Vagina (tissue), 2 donors: ENCODE data around the gene LDLR. TPM values are rescaled to one million over a fixed set of nuclear protein-coding genes. Genes with fewer than 3 reads are reported as not detected.

Experiments used
- DNase-seq, 2 donors: peaks; one replicate each; pipeline ENCODE4 v3.0.0-alpha.2; 2017; ENCODE audit errors: extremely low spot score in 2 of 2
- H3K27ac ChIP-seq: fragments of 200-600 bp; sonication (generic); one replicate; pipeline ENCODE4 v1.5.1; 2019
- H3K27me3 ChIP-seq: fragments of 200-600 bp; sonication (generic); one replicate; pipeline ENCODE4 v1.5.1; 2019
- H3K36me3 ChIP-seq, 2 donors: fragments of 200-600 bp; sonication (generic); one replicate each; pipeline ENCODE4 v1.5.1; 2017 to 2019
- H3K4me1 ChIP-seq: fragments of 200-600 bp; sonication (generic); one replicate; pipeline ENCODE4 v1.5.1; 2019
- H3K4me3 ChIP-seq, 2 donors: fragments of 200-600 bp; sonication (generic); 1 replicate in 1 of 2; 2 replicates in 1 of 2; pipeline ENCODE4 v1.5.1; 2016 to 2019
- H3K9me3 ChIP-seq: fragments of 200-600 bp; sonication (generic); one replicate; pipeline ENCODE4 v1.5.1; 2019
- POLR2A ChIP-seq, 2 donors: fragments of 450-650 bp; IDR thresholded peaks; one replicate each; pipeline ENCODE4 v1.6.1; 2017; ENCODE audit warnings: antibody characterized with exemption in 2 of 2, mild to moderate bottlenecking in 2 of 2, moderate library complexity in 2 of 2
- POLR2AphosphoS5 ChIP-seq, 2 donors: sonication (generic); formaldehyde crosslinking; IDR thresholded peaks; one replicate each; pipeline ENCODE4 v1.9.0; 2017; ENCODE audit warnings: antibody characterized with exemption in 2 of 2, mild to moderate bottlenecking in 2 of 2, low read depth in 1 of 2; ENCODE audit not compliant: insufficient read depth in 1 of 2
- intact Hi-C: fragments of 100-400 bp; cut with DNase I; formaldehyde crosslinking; loops from one replicate; pipeline ENCODE4 v1.15.1; 2023
- total RNA-seq: library from RNA; depleted of rRNA; stranded (reverse); fragments of >200 nt; gene quantifications from one replicate; pipeline ENCODE4 v1.2.3, GENCODE V29; 2016
- TF ChIP-seq, protein P1 (sequence below), 3 experiments: fragments of 450-650 bp in 2 of 3; fragments of 200-600 bp in 1 of 3; sonication (generic) in 1 of 3; IDR thresholded peaks; one replicate each; pipeline ENCODE4 v1.5.1; 2017 to 2019; ENCODE audit warnings: antibody characterized with exemption in 3 of 3, mild to moderate bottlenecking in 2 of 3, moderate library complexity in 2 of 3

Gene LDLR
- total RNA-seq, 1 donor from 2014 or later: 135 TPM

DNA sequence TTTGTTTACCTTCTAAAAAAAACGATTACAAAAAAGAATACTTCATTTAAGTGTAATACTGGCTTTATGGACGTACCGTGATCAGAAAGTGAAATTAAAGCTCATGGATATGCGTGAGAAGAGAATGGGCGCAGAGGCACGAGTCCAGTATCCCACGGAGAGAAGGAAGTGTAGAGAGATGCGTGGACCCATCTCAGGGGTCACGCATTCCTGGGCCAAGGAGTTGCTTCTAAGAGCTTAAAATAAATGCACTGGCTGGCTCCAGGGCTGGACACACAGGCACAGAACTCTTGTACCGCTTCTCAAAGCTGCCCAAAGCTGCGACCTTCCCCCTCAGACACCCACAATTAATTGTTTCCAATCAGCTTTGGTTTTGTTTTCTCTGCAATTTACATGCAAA, 75.0 kb downstream of the LDLR start:
- Histone ChIP-seq H3K4me3 (peak overlapping the region in 1 of 2 donors; percentile 13), H3K27me3 (no peaks in the 10 kb centered on the region), H3K9me3 (no peaks in the 10 kb centered on the region), H3K27ac (peak overlapping the region; percentile 85), H3K36me3 (peaks cover 0 to 10% of the 10 kb centered on the region in 2 donors), H3K4me1 (peaks cover 71% of the 10 kb centered on the region)
- TF ChIP-seq POLR2AphosphoS5 (IDR thresholded peaks at IDR 0.05; ENCODE audit: insufficient read depth in 1 of 2, low read depth in 1 of 2) (no peak), POLR2A (IDR thresholded peaks at IDR 0.05) (no peak)
- TF ChIP-seq, protein P1, sequence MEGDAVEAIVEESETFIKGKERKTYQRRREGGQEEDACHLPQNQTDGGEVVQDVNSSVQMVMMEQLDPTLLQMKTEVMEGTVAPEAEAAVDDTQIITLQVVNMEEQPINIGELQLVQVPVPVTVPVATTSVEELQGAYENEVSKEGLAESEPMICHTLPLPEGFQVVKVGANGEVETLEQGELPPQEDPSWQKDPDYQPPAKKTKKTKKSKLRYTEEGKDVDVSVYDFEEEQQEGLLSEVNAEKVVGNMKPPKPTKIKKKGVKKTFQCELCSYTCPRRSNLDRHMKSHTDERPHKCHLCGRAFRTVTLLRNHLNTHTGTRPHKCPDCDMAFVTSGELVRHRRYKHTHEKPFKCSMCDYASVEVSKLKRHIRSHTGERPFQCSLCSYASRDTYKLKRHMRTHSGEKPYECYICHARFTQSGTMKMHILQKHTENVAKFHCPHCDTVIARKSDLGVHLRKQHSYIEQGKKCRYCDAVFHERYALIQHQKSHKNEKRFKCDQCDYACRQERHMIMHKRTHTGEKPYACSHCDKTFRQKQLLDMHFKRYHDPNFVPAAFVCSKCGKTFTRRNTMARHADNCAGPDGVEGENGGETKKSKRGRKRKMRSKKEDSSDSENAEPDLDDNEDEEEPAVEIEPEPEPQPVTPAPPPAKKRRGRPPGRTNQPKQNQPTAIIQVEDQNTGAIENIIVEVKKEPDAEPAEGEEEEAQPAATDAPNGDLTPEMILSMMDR (IDR thresholded peaks at IDR 0.05): no peak
- intact Hi-C loops: no loop called here
- no peak for DNase-seq

DNA sequence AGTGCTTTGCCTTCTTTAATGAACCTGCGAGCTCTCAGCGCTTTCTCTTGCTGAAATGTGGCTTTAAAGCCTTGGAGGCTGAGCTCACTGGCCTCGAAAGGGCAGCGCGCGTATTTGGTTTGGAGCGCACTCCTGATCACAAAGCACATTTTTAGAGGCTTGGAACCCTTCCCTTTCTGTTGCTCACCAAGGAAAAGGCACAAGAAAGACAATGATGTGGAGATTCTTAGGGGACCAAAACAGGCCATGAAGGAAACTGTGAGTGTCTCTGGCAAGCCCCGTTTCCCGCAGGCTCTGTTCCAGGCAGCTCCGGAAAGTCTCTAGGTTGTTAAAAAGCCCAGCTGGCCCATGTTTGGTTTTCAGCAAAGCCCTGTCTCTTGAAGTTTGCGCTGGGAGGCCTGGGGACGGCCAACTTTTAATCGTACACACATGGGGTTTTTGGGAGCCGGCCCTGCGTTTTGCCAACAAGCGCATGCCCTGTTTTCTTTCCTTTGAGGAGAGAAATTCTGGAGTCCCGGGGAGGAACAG, 75.7 kb downstream of the LDLR start:
- peak in 1 of 2 donors; percentile 97 for DNase-seq
- Histone ChIP-seq H3K9me3 (no peaks in the 10 kb centered on the region), H3K36me3 (peaks cover under 1 to 16% of the 10 kb centered on the region in 2 donors), H3K27ac (peak overlapping the region; percentile 85), H3K4me1 (peaks cover 70% of the 10 kb centered on the region), H3K27me3 (no peaks in the 10 kb centered on the region), H3K4me3 (peak overlapping the region; percentile 13 to 14)
- intact Hi-C loops: no loop called here
- TF ChIP-seq, protein P1 (IDR thresholded peaks at IDR 0.05): no peak
- TF ChIP-seq POLR2AphosphoS5 (IDR thresholded peaks at IDR 0.05; ENCODE audit: insufficient read depth in 1 of 2, low read depth in 1 of 2): peak; percentile 73 to 88
- TF ChIP-seq POLR2A (IDR thresholded peaks at IDR 0.05): no peak

DNA sequence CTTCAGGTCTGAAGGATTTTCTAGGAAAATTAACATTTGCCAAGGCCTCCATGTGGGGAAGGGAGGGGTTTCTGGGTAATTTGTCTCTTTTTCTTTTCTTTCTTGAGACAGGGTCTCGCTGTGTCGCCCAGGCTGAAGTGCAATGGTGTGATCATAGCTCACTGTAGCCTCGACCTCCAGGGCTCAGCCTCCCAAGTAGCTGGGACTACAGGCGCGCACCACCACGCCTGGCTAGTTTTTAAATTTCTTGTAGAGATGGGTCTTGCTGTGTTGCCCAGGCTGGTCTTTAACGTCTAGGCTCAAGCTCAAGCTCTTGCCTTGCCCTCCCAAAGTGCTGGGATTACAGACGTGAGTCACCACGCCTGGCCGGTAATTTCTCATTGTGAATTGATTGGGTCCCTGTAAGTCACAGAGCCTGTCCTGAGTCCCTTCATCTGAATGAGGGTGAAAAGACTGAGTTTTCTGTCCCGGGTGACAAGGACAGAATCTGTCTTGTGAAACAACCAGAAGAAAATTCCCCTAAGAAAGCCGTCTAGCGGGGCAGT, 76.3 kb downstream of the LDLR start:
- intact Hi-C loops: no loop called here
- no peak for DNase-seq
- H3K27me3 ChIP-seq: no peaks in the 10 kb centered on the region
- peaks cover 5 to 22% of the 10 kb centered on the region in 2 donors for H3K36me3 ChIP-seq
- H3K9me3 ChIP-seq: no peaks in the 10 kb centered on the region
- H3K27ac ChIP-seq: peak overlapping the region; percentile 85
- H3K4me3 ChIP-seq: peak overlapping the region in 1 of 2 donors; percentile 14
- H3K4me1 ChIP-seq: peaks cover 72% of the 10 kb centered on the region
- TF ChIP-seq, protein P1 (IDR thresholded peaks at IDR 0.05): no peak
- peak in 1 of 2 donors; percentile 42 for TF ChIP-seq POLR2AphosphoS5 (IDR thresholded peaks at IDR 0.05; ENCODE audit: insufficient read depth in 1 of 2, low read depth in 1 of 2)
- no peak for TF ChIP-seq POLR2A (IDR thresholded peaks at IDR 0.05)

DNA sequence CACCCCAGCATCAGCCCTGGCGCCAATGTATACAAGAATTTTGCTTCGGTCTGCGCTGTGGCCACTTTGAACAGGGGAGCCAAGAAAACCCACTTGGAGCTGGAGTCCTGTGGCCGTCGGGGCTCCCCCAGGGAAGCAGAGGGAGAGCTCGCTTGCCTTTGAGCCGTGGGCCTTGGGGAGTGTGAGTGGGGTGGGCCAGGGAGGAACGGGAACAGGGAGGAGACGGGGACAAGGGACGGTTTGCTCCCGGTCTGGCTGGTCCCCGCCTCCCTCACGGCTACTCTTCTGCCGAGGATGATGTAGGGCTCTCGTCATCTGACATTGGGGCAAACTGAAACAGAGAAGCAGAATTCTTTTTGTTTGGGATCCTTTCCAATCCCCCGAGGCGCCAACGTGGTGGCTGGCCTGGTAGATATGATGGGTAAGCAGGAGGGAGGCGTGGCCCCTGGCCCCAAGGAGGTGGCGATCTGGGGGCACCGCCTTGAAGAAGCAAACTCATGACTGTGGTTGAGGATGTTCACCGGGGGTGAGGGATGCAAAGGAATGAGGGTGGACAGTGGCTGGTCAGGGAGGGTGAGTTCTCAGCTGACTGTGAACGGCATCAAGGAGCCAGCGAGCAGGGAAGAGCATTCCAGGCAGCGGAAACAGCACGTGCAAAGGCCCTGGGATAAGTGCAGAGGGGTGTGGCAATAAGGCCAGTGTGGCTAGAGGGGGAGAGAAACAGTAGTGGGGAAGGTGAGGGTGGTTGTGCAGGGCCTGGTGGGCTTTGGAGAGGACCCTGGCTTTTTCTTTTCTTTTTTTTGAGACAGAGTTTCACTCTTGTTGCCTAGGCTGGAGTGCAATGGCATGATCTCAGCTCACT, 77.2 kb downstream of the LDLR start:
- H3K4me1 ChIP-seq: peaks cover 71% of the 10 kb centered on the region
- no peak overlapping the region for H3K4me3 ChIP-seq
- peaks cover 5 to 30% of the 10 kb centered on the region in 2 donors for H3K36me3 ChIP-seq
- peak overlapping the region; percentile 85 for H3K27ac ChIP-seq
- no peak for DNase-seq
- intact Hi-C loops: no loop called here
- no peaks in the 10 kb centered on the region for H3K27me3 ChIP-seq
- H3K9me3 ChIP-seq: no peaks in the 10 kb centered on the region
- TF ChIP-seq POLR2AphosphoS5 (IDR thresholded peaks at IDR 0.05; ENCODE audit: insufficient read depth in 1 of 2, low read depth in 1 of 2): peak; percentile 13 to 75
- TF ChIP-seq POLR2A (IDR thresholded peaks at IDR 0.05): no peak
- TF ChIP-seq, protein P1 (IDR thresholded peaks at IDR 0.05): no peak
